ENCODE data around the gene HS6ST2. TPM values are rescaled to one million over a fixed set of nuclear protein-coding genes. Genes with fewer than 3 reads are reported as not detected.

Gene HS6ST2
- total RNA-seq, 1 experiment from 2014 or later: not detected

- Histone ChIP-seq H3K27ac (no peak overlapping the region), H3K4me3 (no peak overlapping the region), H3K9me3 (replicated peaks) (no peaks in the 10 kb centered on the region), H3K36me3 (no peaks in the 10 kb centered on the region), H3K27me3 (replicated peaks) (no peaks in the 10 kb centered on the region), H3K4me1 (replicated peaks) (no peaks in the 10 kb centered on the region)
- DNase-seq (ENCODE audit: low read depth in 1 of 2, low spot score in 2 of 2): no peak
Observed at GRCh38 chrX:132819711-132820264, 138.6 kb downstream of the HS6ST2 start.

DNA sequence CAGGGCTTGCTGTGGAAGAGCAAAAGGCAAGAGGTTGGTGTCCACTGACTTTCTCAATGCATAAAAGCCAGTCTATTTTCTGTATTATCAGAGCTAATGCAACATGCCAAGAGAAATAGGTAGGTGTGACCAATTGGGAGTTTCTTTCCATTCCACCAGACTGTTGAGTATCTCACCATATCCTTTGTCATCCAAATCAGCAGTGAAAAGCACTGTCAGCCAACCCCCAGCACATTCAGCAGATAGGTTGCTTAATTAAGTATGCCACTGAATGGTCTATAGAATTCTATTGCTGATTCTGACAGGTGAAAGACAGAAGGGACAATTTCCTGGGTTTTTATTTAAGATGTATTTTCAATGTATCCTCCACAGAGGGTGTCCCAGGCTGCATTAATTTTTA is 139.8 kb downstream of the HS6ST2 start:
- no peak overlapping the region for H3K27ac ChIP-seq
- DNase-seq (ENCODE audit: low read depth in 1 of 2, low spot score in 2 of 2): no peak
- H3K4me1 ChIP-seq (replicated peaks): no peaks in the 10 kb centered on the region
- H3K4me3 ChIP-seq: no peak overlapping the region
- no peaks in the 10 kb centered on the region for H3K36me3 ChIP-seq
- no peaks in the 10 kb centered on the region for H3K9me3 ChIP-seq (replicated peaks)
- H3K27me3 ChIP-seq (replicated peaks): no peaks in the 10 kb centered on the region

- H3K27me3 ChIP-seq (replicated peaks): no peaks in the 10 kb centered on the region
- no peak for DNase-seq (ENCODE audit: low read depth in 1 of 2, low spot score in 2 of 2)
- no peaks in the 10 kb centered on the region for H3K36me3 ChIP-seq
- H3K27ac ChIP-seq: no peak overlapping the region
- H3K9me3 ChIP-seq (replicated peaks): no peaks in the 10 kb centered on the region
- no peak overlapping the region for H3K4me3 ChIP-seq
- H3K4me1 ChIP-seq (replicated peaks): no peaks in the 10 kb centered on the region
Observed at GRCh38 chrX:132815643-132816042, 142.8 kb downstream of the HS6ST2 start.

DNA sequence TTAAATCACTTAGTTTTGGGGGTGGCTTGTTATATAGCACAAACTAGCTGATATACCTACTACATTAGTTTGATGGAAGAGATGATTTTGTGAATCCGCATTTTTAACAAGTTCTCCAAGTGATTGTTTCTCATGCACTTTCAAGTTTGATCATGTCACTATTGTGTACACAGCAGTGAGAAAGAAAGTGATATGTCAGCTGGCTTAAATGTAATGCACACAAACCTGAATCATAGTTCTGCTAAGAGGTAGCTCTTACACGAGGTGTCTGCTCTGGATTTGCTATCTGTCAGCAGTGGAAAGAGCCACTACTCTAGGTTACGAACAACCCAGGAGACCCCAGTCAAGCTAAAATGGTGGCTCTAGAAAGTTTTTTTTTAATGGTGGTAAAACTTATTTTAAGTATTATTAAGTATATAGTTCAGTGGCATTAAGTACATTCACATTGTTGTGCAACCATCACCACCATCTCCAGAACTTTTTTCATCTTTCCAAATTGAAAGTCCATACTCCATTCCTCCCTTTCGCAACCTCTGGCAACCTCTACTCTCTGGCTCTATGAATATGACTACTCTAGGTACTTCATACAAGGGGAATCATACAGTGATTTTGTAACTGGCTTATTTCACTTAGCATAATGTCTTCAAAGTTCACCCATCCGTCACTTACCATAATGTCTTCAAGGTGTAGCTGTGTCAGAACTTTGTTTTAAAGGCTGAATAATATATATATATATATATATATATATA is 147.3 kb downstream of the HS6ST2 start:
- DNase-seq (ENCODE audit: low read depth in 1 of 2, low spot score in 2 of 2): no peak
- Histone ChIP-seq H3K4me3 (no peak overlapping the region), H3K27ac (no peak overlapping the region), H3K36me3 (no peaks in the 10 kb centered on the region), H3K27me3 (replicated peaks) (no peaks in the 10 kb centered on the region), H3K9me3 (replicated peaks) (no peaks in the 10 kb centered on the region), H3K4me1 (replicated peaks) (no peaks in the 10 kb centered on the region)

GRCh38 chrX:132810488-132810887 is 147.9 kb downstream of the HS6ST2 start:
- Histone ChIP-seq H3K4me3 (no peak overlapping the region), H3K9me3 (replicated peaks) (no peaks in the 10 kb centered on the region), H3K27me3 (replicated peaks) (no peaks in the 10 kb centered on the region), H3K4me1 (replicated peaks) (no peaks in the 10 kb centered on the region), H3K27ac (no peak overlapping the region), H3K36me3 (no peaks in the 10 kb centered on the region)
- DNase-seq (ENCODE audit: low read depth in 1 of 2, low spot score in 2 of 2): no peak

DNA sequence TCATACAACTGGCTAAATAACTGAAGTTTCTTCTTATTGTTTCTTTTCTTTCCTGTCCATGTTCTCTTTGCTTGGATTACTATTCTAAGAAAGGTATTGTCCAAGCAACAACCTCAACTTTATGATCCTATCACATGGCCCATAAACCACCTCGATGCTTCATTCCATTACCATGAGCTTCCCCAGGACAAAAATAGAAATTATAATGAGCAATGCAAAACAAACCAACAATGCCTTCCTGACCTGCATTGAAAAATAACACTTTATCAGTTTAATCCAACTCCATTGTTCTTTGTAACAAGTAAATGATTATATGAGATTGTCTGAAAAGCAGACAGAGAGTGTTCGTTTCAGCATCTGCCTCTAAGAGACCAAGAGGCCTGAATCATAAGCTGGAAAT is 148.8 kb downstream of the HS6ST2 start:
- Histone ChIP-seq H3K27me3 (replicated peaks) (no peaks in the 10 kb centered on the region), H3K4me1 (replicated peaks) (no peaks in the 10 kb centered on the region)

GRCh38 chrX:132807411-132808030 is 150.9 kb downstream of the HS6ST2 start:
- DNase-seq (ENCODE audit: low read depth in 1 of 2, low spot score in 2 of 2): no peak
- Histone ChIP-seq H3K27me3 (replicated peaks) (no peaks in the 10 kb centered on the region), H3K4me3 (no peak overlapping the region), H3K27ac (no peak overlapping the region), H3K9me3 (replicated peaks) (no peaks in the 10 kb centered on the region), H3K4me1 (replicated peaks) (no peaks in the 10 kb centered on the region), H3K36me3 (no peaks in the 10 kb centered on the region)

More for the DNA sequence above, 148.8 kb downstream of the HS6ST2 start:
- Histone ChIP-seq H3K4me3 (no peak overlapping the region), H3K9me3 (replicated peaks) (no peaks in the 10 kb centered on the region), H3K36me3 (no peaks in the 10 kb centered on the region), H3K27ac (no peak overlapping the region)
- DNase-seq (ENCODE audit: low read depth in 1 of 2, low spot score in 2 of 2): no peak

DNA sequence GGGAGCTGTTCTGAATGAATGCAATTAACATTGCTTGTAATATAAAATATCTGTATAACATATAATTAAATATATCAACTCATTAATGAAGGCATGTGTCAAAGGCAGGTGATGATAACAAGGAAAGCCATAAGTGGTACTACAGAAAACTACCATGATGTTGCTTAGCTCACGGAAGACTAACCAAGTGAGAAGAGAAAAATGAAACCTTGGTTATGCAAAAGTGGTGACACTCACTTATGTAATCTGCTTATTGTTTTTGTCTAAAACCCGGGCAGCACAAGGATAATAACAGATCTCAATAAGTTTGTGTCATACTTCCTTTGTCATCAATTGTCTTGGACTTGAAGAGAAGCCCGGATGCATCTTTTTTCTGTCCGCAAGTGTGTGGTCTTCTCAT is 156.4 kb downstream of the HS6ST2 start:
- H3K36me3 ChIP-seq: no peaks in the 10 kb centered on the region
- no peak overlapping the region for H3K4me3 ChIP-seq
- DNase-seq (ENCODE audit: low read depth in 1 of 2, low spot score in 2 of 2): no peak
- no peaks in the 10 kb centered on the region for H3K9me3 ChIP-seq (replicated peaks)
- no peaks in the 10 kb centered on the region for H3K27me3 ChIP-seq (replicated peaks)
- no peak overlapping the region for H3K27ac ChIP-seq
- no peaks in the 10 kb centered on the region for H3K4me1 ChIP-seq (replicated peaks)

DNA sequence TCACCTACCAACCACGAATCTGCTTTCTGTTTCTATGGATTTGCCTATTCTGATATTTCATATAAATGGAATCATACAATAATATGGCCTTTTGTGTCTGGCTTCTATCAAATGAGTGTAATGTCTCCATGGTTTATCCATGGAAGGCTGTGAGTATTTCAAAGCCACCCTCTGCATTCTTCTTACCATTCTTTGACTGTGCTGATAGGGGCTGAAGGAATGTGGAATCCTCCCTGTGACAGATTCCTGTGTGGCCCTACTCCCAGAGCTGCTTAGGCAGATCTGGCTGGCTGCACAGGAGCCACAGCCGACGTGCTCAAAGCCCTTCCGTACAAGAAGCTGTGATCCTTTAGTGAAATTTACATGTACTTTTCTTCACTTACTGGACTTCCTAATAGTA is 163.2 kb downstream of the HS6ST2 start:
- H3K27ac ChIP-seq: no peak overlapping the region
- no peak for DNase-seq (ENCODE audit: low read depth in 1 of 2, low spot score in 2 of 2)
- H3K36me3 ChIP-seq: no peaks in the 10 kb centered on the region
- H3K4me3 ChIP-seq: no peak overlapping the region
- no peaks in the 10 kb centered on the region for H3K4me1 ChIP-seq (replicated peaks)
- H3K27me3 ChIP-seq (replicated peaks): no peaks in the 10 kb centered on the region
- H3K9me3 ChIP-seq (replicated peaks): no peaks in the 10 kb centered on the region

DNA sequence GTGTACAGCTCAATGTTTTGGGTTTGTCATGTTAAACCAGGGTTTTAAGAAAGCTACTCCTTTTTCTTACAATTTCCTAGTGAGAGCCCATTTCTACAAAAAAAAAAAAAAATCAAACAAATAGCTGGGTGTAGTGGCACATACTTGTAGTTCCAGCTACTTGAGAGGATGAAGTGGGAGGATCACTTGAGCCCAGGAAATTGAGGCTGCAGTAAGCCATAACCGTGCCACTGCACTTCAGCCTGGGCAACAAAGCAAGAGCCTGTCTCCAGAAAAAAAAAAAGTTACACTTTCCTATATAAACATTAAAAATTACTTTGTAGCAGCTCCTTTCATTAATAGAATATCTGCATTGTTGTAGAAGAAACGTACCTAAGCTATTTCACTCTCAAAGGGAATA is 166.7 kb downstream of the HS6ST2 start:
- no peaks in the 10 kb centered on the region for H3K4me1 ChIP-seq (replicated peaks)
- no peaks in the 10 kb centered on the region for H3K27me3 ChIP-seq (replicated peaks)
- DNase-seq (ENCODE audit: low read depth in 1 of 2, low spot score in 2 of 2): no peak
- H3K36me3 ChIP-seq: no peaks in the 10 kb centered on the region
- H3K9me3 ChIP-seq (replicated peaks): no peaks in the 10 kb centered on the region
- no peak overlapping the region for H3K27ac ChIP-seq
- H3K4me3 ChIP-seq: no peak overlapping the region

GRCh38 chrX:132790329-132790728 is 168.1 kb downstream of the HS6ST2 start:
- Histone ChIP-seq H3K27me3 (replicated peaks) (no peaks in the 10 kb centered on the region), H3K36me3 (no peaks in the 10 kb centered on the region), H3K27ac (no peak overlapping the region), H3K9me3 (replicated peaks) (no peaks in the 10 kb centered on the region), H3K4me3 (no peak overlapping the region), H3K4me1 (replicated peaks) (no peaks in the 10 kb centered on the region)
- no peak for DNase-seq (ENCODE audit: low read depth in 1 of 2, low spot score in 2 of 2)

- Histone ChIP-seq H3K27ac (no peak overlapping the region), H3K4me3 (no peak overlapping the region), H3K27me3 (replicated peaks) (no peaks in the 10 kb centered on the region), H3K36me3 (no peaks in the 10 kb centered on the region), H3K9me3 (replicated peaks) (no peaks in the 10 kb centered on the region), H3K4me1 (replicated peaks) (no peaks in the 10 kb centered on the region)
- DNase-seq (ENCODE audit: low read depth in 1 of 2, low spot score in 2 of 2): no peak
Observed at GRCh38 chrX:132786217-132786616, 172.2 kb downstream of the HS6ST2 start.

DNA sequence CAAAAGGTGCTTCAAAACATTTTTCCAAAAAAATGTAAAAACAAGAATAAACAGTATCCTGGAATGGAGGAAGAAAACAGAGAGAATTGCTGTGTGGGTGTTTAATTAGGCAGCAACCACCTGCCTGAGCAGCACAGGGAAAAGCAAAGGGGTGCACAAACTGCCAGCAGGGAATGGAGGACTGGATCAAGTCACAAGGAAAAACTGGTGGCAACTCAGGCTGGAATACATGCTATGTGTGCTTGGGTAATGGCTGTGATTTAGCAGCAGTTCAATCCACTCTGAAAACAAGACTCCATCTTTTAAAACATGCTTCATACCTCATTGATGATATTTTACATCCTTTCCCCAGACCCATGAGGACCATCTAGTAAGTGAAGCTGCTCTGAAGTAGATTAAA is 179.5 kb downstream of the HS6ST2 start:
- H3K4me1 ChIP-seq (replicated peaks): no peaks in the 10 kb centered on the region

DNA sequence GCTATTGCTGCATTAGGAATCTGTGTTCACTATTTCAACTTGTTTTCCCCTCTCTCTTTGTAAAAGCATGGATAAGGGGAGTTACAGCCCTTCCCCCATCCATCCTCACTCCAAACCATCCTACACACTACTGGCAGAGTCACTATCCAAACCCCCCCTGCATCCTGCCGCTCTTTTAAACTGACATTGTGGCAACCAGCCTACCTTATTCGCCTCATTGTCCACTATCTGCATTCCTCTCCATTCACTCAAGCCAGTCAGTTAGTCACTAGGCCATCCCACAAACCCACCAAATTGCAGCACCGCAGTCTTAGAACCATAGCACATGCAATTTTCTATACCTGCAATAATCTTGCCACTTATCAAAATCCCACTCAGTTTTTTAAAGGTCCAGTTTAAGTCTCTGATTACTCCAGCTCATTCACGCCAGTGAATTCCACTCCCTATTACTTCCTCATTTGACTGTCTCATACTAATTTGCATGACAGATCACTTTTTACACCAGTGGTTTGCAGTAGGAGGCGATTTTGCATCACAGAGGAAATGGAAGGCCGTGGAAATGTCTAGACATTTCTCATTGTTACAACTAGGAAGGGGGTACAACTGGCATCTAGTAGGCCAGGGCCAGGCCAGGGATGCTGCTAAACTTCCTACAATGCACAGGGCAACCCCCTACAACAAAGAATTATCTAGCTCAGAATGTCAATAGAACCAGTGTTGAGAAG is 181.8 kb downstream of the HS6ST2 start:
- Histone ChIP-seq H3K9me3 (replicated peaks) (no peaks in the 10 kb centered on the region), H3K4me1 (replicated peaks) (no peaks in the 10 kb centered on the region), H3K27ac (no peak overlapping the region), H3K4me3 (no peak overlapping the region), H3K36me3 (no peaks in the 10 kb centered on the region), H3K27me3 (replicated peaks) (no peaks in the 10 kb centered on the region)
- DNase-seq (ENCODE audit: low read depth in 1 of 2, low spot score in 2 of 2): no peak

More for the DNA sequence above, 179.5 kb downstream of the HS6ST2 start:
- no peak for DNase-seq (ENCODE audit: low read depth in 1 of 2, low spot score in 2 of 2)
- Histone ChIP-seq H3K27me3 (replicated peaks) (no peaks in the 10 kb centered on the region), H3K36me3 (no peaks in the 10 kb centered on the region), H3K9me3 (replicated peaks) (no peaks in the 10 kb centered on the region), H3K27ac (no peak overlapping the region), H3K4me3 (no peak overlapping the region)
